Motor neuron (in vitro differentiated cells): ENCODE results near the gene CDCA4. TPM values are rescaled to one million over a fixed set of nuclear protein-coding genes. Genes with fewer than 3 reads are reported as not detected.

Source experiments
- ATAC-seq, 8 experiments: fragments of 200-7000 bp; cut with Tn5 transposase; replicated peaks in 6 of 8; 2 replicates each; pipeline ENCODE4 v1.8.0; 2021; ENCODE audit warnings: mild to moderate bottlenecking in 8 of 8, moderate library complexity in 8 of 8
- H3K27ac ChIP-seq, 2 donors: fragments of 250-450 bp; sonication (Bioruptor Pico); 2 replicates each; pipeline ENCODE4 v1.9.0; 2021; ENCODE audit warnings: antibody characterized with exemption in 2 of 2, mild to moderate bottlenecking in 2 of 2, moderate library complexity in 1 of 2
- H3K4me1 ChIP-seq, 2 donors: fragments of 250-450 bp; sonication (Bioruptor Pico); replicated peaks in 1 of 2; 2 replicates each; pipeline ENCODE4 v1.6.1; 2021; ENCODE audit warnings: antibody characterized with exemption in 2 of 2, mild to moderate bottlenecking in 2 of 2, moderate library complexity in 1 of 2
- H3K4me3 ChIP-seq, 5 donors: fragments of 250-450 bp; sonication (Bioruptor Pico); 2 replicates each; pipeline ENCODE4 v1.9.0; 2021; ENCODE audit warnings: antibody characterized with exemption in 5 of 5, mild to moderate bottlenecking in 5 of 5, moderate library complexity in 4 of 5
- WGBS, 10 experiments: fragments of 450-650 bp; shearing (Covaris generic); methylation state at CpG; one replicate each; pipeline ENCODE4 v1.0.0; 2022; 5-methylcytosine and 5-hydroxymethylcytosine counted together
- in situ Hi-C, 9 experiments: fragments of 400-800 bp; cut with MboI; loops; one replicate each; pipeline ENCODE4 v1.15.0; 2021; ENCODE audit warnings: low sequenced_read_pairs in 9 of 9, low pct_unique_long_range_greater_than_20kb in 2 of 9; ENCODE audit not compliant: unreplicated experiment in 9 of 9
- total RNA-seq, 8 experiments: library from RNA; unstranded; fragments of 300-600 nt; gene quantifications; 2 replicates each; pipeline versions ENCODE4 v1.2.3 to v1.2.4, GENCODE V29; 2022

The CDCA4 gene
- total RNA-seq, 8 experiments from 2014 or later: 4.9 to 27.0 (median 5.6) TPM

DNA sequence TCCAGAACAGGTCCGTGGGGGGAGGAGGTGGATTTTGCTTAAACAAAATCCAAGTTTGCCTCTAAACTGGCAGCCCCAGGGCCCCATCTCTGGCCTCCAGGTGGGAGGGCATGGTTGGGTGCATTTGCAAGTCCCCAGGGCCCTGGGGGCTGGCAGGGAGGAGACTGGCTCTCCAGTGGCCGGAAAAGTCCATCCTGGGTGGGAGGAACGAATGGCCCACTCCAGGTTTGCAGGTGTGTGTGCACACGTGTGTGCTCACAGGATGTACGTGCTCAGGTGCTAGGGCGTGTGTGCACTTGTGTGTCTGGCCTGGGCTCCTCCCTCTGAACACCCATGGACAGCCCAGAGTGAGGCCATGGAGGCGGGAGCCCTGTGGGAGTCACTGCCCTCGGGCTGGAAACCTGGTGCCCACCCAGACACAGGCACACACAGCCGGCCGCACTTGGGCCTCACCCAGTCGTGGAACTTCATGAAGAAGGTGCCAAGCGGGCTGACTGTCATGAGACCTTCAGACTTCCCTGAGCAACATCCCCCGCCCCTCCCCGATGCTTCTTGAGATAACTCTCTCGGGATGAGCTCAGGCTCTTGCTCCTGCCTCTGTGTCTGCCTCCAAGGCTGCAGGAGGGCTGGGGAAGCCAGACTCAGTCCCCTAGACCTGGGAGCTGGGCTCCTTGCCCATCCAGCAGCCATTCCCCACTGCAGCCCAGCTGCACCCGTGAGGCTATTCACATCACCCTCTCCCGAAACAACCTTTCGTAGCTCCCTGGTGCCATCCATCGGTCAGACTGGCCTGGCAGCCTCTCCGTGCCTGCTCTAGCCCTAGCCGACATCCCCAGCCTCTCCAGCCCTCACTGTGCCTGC lies 52.1 kb downstream of the CDCA4 start:
- no peak overlapping the region for H3K4me3 ChIP-seq
- peaks cover 4 to 27% of the 10 kb centered on the region in 2 donors for H3K4me1 ChIP-seq
- H3K27ac ChIP-seq: no peak overlapping the region
- WGBS, 10 experiments: 7 to 90% (median 47%) methylated on average over 1 to 6 of the region's 21 CpGs; no CpG with 5 or more reads in 4 of the 10 experiments
- in situ Hi-C loops: no loop called here
- ATAC-seq: peak in 1 of 8 experiments; percentile 23

DNA sequence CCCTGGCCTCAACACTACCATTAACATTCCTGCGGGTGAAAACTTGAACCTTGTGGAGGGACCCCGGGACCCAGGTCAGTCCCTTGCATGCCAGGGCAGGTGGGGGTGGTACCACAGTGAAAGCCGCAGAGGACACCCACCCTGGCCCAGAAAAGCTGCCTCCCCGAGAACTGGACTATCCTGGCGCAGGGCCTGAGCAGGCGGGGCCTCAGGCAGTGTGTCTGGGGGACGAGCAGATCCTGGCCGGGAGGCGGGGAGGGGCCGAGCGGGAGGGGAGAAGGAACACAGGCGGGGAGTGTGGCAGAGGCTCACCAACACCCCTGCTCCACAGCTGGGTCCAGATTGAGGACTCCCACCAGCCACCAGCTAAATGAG lies 52.7 kb downstream of the CDCA4 start:
- WGBS, 10 experiments: 20% methylated on average over 3 of the region's 12 CpGs; no CpG with 5 or more reads in 9 of the 10 experiments

DNA sequence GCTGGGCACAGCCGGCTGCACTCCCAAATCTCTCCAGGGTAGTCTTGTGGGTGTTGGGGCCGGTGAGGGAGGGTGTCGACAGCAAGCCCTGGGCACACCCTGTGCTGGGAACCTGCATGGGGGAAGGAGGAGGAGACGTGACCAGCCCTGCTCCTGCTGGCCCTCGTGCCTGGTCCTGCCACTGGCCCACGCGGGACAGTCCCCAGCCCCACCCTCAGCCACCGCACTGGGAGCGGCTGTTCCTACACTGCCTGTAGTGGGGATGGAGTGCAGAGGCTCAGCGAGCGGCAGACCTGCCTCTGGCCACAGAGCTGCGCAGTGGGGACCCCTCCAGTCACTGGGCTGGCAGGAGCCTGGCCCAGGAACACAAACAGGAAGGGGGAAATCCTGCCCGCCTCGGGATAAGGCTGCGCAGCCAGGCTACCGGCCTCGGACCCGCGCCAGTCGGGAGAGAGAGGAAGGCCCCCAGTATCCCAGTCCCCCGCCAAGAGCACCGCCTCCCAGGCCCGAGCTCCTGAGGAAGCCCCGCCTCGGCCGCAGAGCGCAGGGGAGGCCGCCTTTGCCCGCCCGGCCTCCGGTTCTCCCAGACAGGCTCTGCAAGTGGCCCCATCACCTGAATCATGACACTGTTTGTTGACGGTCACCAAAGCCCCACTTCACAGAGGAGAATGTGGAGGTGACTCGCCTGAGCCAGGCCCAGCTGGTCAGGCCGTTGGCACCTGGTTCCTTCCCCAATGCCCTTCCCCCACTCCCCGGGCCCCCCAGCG lies 53.3 kb downstream of the CDCA4 start:
- in situ Hi-C loops: no loop called here
- Histone ChIP-seq H3K4me1 (peaks cover 4 to 15% of the 10 kb centered on the region in 2 donors), H3K27ac (no peak overlapping the region), H3K4me3 (no peak overlapping the region)
- peak; percentile 38 to 68 (median 55) for ATAC-seq
- 0 to 22% methylated on average over 1 to 3 of the region's 36 CpGs; no CpG with 5 or more reads in 8 of the 10 experiments for WGBS, 10 experiments

More for the DNA sequence above, 52.7 kb downstream of the CDCA4 start:
- peak in 6 of 8 experiments; percentile 3 to 43 (median 32) for ATAC-seq
- Histone ChIP-seq H3K4me1 (peaks cover 4 to 21% of the 10 kb centered on the region in 2 donors), H3K4me3 (no peak overlapping the region), H3K27ac (no peak overlapping the region)
- in situ Hi-C loops: no loop called here

DNA sequence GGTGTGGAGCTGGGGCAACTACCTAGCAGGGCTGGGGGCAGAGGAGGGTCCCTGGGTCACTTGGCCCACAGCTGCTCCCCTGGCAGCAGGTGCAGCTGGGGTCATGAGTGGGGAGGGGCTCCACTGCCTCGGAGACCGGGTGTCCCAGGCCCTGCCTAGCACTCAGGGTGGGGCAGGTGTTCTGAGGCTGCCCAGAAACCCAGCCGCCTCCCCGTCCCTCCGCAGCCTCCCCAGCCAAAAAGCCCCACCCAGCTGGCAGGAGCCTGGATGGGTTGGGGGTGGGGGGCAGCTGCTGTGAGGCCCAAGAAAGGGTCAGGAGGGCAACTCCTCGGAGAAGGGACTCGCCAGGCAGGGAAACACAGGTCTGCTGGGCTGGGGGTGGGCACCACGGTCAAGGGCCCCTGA lies 53.9 kb downstream of the CDCA4 start:
- H3K4me3 ChIP-seq: no peak overlapping the region
- H3K4me1 ChIP-seq: peaks cover 4 to 15% of the 10 kb centered on the region in 2 donors
- ATAC-seq: peak in 2 of 8 experiments; percentile 3 to 7
- no peak overlapping the region for H3K27ac ChIP-seq
- no CpG with 5 or more reads among the region's 8 CpGs for WGBS, 10 experiments
- in situ Hi-C loops: no loop called here

DNA sequence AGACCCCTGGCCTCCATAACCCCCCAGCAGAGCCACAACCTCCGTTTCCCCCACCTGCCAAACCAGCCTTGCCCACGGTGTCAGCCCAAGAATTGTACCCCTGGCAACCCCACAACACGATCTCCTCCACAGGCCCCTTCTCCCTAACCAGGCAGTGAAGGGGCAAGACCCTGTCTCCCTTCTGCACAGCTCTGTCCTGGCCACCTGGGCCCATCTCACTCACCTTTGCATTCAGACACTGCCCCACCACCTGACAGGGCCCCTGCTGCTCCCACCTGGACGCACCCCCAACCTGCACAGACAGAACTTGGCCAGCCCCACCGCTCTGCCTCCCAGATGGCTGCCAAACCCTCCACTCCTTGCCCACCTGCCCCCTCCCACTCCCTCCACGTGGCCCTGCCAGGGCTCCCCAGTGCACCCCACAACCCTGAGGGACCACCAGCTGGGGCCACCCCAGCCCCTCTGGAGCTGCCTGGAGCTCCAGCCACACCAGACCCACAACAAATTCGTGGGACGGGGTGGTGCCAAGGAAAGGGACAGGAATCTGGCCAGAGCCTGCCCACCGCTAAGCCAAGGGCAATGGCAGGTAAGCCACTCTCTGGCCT lies 54.5 kb downstream of the CDCA4 start:
- Histone ChIP-seq H3K4me1 (peaks cover 4 to 15% of the 10 kb centered on the region in 2 donors), H3K4me3 (no peak overlapping the region), H3K27ac (no peak overlapping the region)
- ATAC-seq: no peak
- no CpG with 5 or more reads among the region's 9 CpGs for WGBS, 10 experiments
- in situ Hi-C loops: no loop called here

DNA sequence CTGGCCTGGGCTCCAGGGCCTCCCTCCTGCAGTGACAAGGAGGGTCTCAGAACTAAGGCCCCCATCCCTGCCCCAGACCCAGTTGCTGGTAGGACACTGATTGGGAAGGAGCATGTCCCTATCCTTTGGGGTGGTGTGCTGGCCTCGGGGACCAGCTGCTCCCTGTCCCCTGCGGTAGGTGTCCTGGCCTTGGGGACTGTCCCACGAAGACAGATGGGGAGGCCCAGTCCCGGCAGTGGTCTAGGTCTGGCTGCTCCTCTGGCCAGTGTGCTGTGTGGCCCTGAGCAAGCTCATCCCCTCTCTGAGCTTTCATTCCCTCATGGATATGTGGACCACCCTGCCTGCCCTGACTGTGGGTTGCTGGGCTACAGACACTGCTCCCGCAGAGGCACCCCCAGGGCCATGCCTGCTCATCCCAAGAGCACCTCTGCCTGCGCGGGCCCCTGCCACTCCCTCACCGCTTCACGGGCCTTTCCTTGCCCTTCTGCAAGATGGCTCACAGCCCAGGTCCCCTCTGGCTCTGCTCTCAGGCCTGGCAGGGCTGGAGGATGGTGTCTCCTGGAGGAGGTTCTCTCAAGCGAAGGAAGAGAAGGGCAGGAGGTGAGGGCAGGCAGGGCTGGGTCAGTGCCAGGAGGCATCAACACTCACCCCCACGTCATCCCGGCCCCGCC lies 55.2 kb downstream of the CDCA4 start:
- peaks cover 4 to 15% of the 10 kb centered on the region in 2 donors for H3K4me1 ChIP-seq
- H3K4me3 ChIP-seq: no peak overlapping the region
- WGBS, 10 experiments: 42 to 58% (median 50%) methylated on average over 2 of the region's 13 CpGs; no CpG with 5 or more reads in 7 of the 10 experiments
- in situ Hi-C loops: no loop called here
- no peak for ATAC-seq
- H3K27ac ChIP-seq: no peak overlapping the region

DNA sequence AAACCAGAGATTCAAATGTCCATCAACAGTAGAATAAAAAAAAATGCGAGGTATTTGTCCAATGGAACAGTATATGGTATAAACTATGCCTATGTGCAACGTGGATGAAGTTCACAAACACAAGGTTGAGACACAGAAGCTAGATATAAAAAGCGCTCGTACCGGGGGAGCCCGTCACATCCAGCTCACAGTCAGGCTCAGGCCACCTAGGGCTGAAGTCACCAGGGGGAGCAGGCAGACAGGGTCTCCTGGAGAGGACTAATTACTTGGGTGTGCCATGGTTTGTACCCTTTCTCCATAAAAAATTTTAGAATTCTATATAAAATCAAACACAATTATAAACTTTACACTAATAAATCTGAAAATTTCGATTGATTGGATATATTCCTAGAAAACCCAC lies 56.3 kb downstream of the CDCA4 start:
- WGBS, 10 experiments: 0 to 96% (median 52%) methylated on average over 1 to 7 of the region's 7 CpGs; no CpG with 5 or more reads in 1 of the 10 experiments
- Histone ChIP-seq H3K27ac (no peak overlapping the region), H3K4me1 (peaks cover 4 to 15% of the 10 kb centered on the region in 2 donors), H3K4me3 (no peak overlapping the region)
- in situ Hi-C loops: no loop called here
- ATAC-seq: no peak

Other genes starting within 250 kb of the CDCA4 start
- 100 to 1,000 TPM in 4 of 8 experiments, 10 to 100 TPM in 4; 55.9 to 120 (median 96.6) TPM for gene AKT1, start 225.3 kb downstream of the CDCA4 start, total RNA-seq
- 1 to 10 TPM in 7 of 8 experiments, under 1 TPM in 1; 0.60 to 5.0 (median 2.4) TPM for gene ZBTB42, start 220.0 kb downstream of the CDCA4 start, total RNA-seq
- gene CEP170B, start 155.8 kb downstream of the CDCA4 start, total RNA-seq: 10 to 100 TPM in 3 of 8 experiments, 1 to 10 TPM in 5; 6.3 to 18.4 (median 9.6) TPM
- 1 to 10 TPM in 1 of 8 experiments, under 1 TPM in 7; 0.09 to 1.1 (median 0.41) TPM for gene PLD4, start 96.2 kb downstream of the CDCA4 start, total RNA-seq
- gene AHNAK2, start 42.7 kb downstream of the CDCA4 start, total RNA-seq: 10 to 100 TPM in 2 of 8 experiments, 1 to 10 TPM in 6; 1.1 to 34.2 (median 1.5) TPM
- 10 to 100 TPM; 10.0 to 22.2 (median 11.9) TPM for gene CLBA1, start 35.3 kb downstream of the CDCA4 start, total RNA-seq
- gene GPR132, start 44.3 kb upstream of the CDCA4 start, total RNA-seq: under 1 TPM in 4 of 8 experiments, not detected in 4; 0.46 to 0.66 (median 0.48) TPM
- gene JAG2, start 147.7 kb upstream of the CDCA4 start, total RNA-seq: 10 to 100 TPM in 1 of 8 experiments, 1 to 10 TPM in 7; 2.9 to 11.4 (median 5.2) TPM
- 10 to 100 TPM; 11.0 to 26.1 (median 20.8) TPM for gene NUDT14, start 160.2 kb upstream of the CDCA4 start, total RNA-seq
- 10 to 100 TPM; 18.8 to 29.3 (median 26.3) TPM for gene BTBD6, start 227.4 kb upstream of the CDCA4 start, total RNA-seq